H9 (cell line): ENCODE results near the gene ITGA1. TPM values are rescaled to one million over a fixed set of nuclear protein-coding genes. Genes with fewer than 3 reads are reported as not detected.

ENCODE experiments used
- DNase-seq: peaks from one replicate; pipeline ENCODE4 v3.0.0-alpha.2; 2017
- H2AFZ ChIP-seq: one replicate; pipeline ENCODE4 v1.6.1; 2013; ENCODE audit warnings: mild to moderate bottlenecking, low read length, control low read depth, moderate library complexity
- H2AK5ac ChIP-seq: 2 replicates; pipeline ENCODE4 v1.6.1; 2013; ENCODE audit warnings: low read length, control low read depth, mixed read lengths; ENCODE audit not compliant: insufficient read length
- H2BK120ac ChIP-seq: one replicate; pipeline ENCODE4 v1.6.1; 2013; ENCODE audit warnings: low read depth, mild to moderate bottlenecking, low read length, control low read depth, inconsistent platforms; ENCODE audit not compliant: poor library complexity, severe bottlenecking
- H2BK12ac ChIP-seq: 2 replicates; pipeline ENCODE4 v1.6.1; 2013; ENCODE audit warnings: low read length, control low read depth, mixed read lengths, low read depth; ENCODE audit not compliant: insufficient read length
- H2BK15ac ChIP-seq: 2 replicates; pipeline ENCODE4 v1.6.1; 2013; ENCODE audit warnings: low read depth, low read length, control low read depth
- H2BK20ac ChIP-seq: one replicate; pipeline ENCODE4 v1.6.1; 2013; ENCODE audit warnings: low read depth, mild to moderate bottlenecking, low read length, control low read depth, inconsistent platforms; ENCODE audit not compliant: poor library complexity, severe bottlenecking
- H2BK5ac ChIP-seq: 2 replicates; pipeline ENCODE4 v1.6.1; 2013; ENCODE audit warnings: low read length, control low read depth, mixed read lengths; ENCODE audit not compliant: insufficient read length
- H3K14ac ChIP-seq: 2 replicates; pipeline ENCODE4 v1.6.1; 2013; ENCODE audit warnings: low read length, control low read depth; ENCODE audit not compliant: insufficient read depth
- H3K18ac ChIP-seq: 2 replicates; pipeline ENCODE4 v1.6.1; 2013; ENCODE audit warnings: low read depth, mild to moderate bottlenecking, mixed read lengths, low read length, control low read depth; ENCODE audit not compliant: insufficient read length
- H3K23ac ChIP-seq: 2 replicates; pipeline ENCODE4 v1.6.1; 2013; ENCODE audit warnings: low read length, control low read depth, mixed read lengths, low read depth; ENCODE audit not compliant: insufficient read length
- H3K23me2 ChIP-seq: 2 replicates; pipeline ENCODE4 v1.6.1; 2013; ENCODE audit warnings: low read depth, mild to moderate bottlenecking, mixed read lengths, low read length, control low read depth; ENCODE audit not compliant: insufficient read length, poor library complexity, severe bottlenecking
- H3K27ac ChIP-seq: 2 replicates; pipeline ENCODE4 v1.5.1; 2013; ENCODE audit warnings: low read length, control low read depth, mixed read lengths, low read depth; ENCODE audit not compliant: insufficient read length
- H3K27me3 ChIP-seq: 2 replicates; pipeline ENCODE4 v1.6.1; 2013; ENCODE audit warnings: low read length, control low read depth, inconsistent platforms; ENCODE audit not compliant: insufficient read depth
- H3K4ac ChIP-seq: 2 replicates; pipeline ENCODE4 v1.6.1; 2013; ENCODE audit warnings: low read depth, mild to moderate bottlenecking, control low read depth, inconsistent platforms, low read length, moderate library complexity
- H3K4me1 ChIP-seq: 2 replicates; pipeline ENCODE4 v1.6.1; 2013; ENCODE audit warnings: low read length, control low read depth, inconsistent platforms; ENCODE audit not compliant: insufficient read depth
- H3K4me2 ChIP-seq: 2 replicates; pipeline ENCODE4 v1.6.1; 2013; ENCODE audit warnings: low read length, control low read depth, mixed read lengths; ENCODE audit not compliant: insufficient read length, insufficient read depth
- H3K56ac ChIP-seq: 2 replicates; pipeline ENCODE4 v1.6.1; 2013; ENCODE audit warnings: low read depth, mild to moderate bottlenecking, mixed read lengths, low read length, control low read depth; ENCODE audit not compliant: insufficient read length
- H3K79me1 ChIP-seq: 2 replicates; pipeline ENCODE4 v1.6.1; 2013; ENCODE audit warnings: low read depth, mild to moderate bottlenecking, moderate library complexity, low read length, control low read depth, inconsistent platforms; ENCODE audit not compliant: insufficient read depth, poor library complexity, severe bottlenecking
- H3K79me2 ChIP-seq: 2 replicates; pipeline ENCODE4 v1.6.1; 2013; ENCODE audit warnings: low read length, control low read depth, inconsistent platforms; ENCODE audit not compliant: insufficient read depth
- H3K9ac ChIP-seq: 2 replicates; pipeline ENCODE4 v1.6.1; 2013; ENCODE audit warnings: low read length, control low read depth, mixed read lengths; ENCODE audit not compliant: insufficient read length; ENCODE audit errors: extremely low read depth
- H3K9me3 ChIP-seq: one replicate; pipeline ENCODE4 v1.6.1; 2013; ENCODE audit warnings: low read depth, low read length, inconsistent platforms; ENCODE audit not compliant: control insufficient read depth
- H3T11ph ChIP-seq: one replicate; pipeline ENCODE4 v1.6.1; 2013; ENCODE audit warnings: mild to moderate bottlenecking, low read length, control low read depth, inconsistent platforms
- H4K20me1 ChIP-seq: one replicate; pipeline ENCODE4 v1.6.1; 2013; ENCODE audit not compliant: control insufficient read depth, insufficient read length, insufficient read depth
- H4K5ac ChIP-seq: 2 replicates; pipeline ENCODE4 v1.6.1; 2013; ENCODE audit warnings: low read depth, mild to moderate bottlenecking, mixed read lengths, low read length, control low read depth; ENCODE audit not compliant: insufficient read length
- H4K8ac ChIP-seq: replicated peaks from 2 replicates; pipeline ENCODE4 v1.6.1; 2013; ENCODE audit warnings: low read length, control low read depth, mixed read lengths, low read depth; ENCODE audit not compliant: insufficient read length
- H4K91ac ChIP-seq: 2 replicates; pipeline ENCODE4 v1.6.1; 2013; ENCODE audit warnings: low read depth, mild to moderate bottlenecking, moderate library complexity, mixed read lengths, low read length, control low read depth; ENCODE audit not compliant: insufficient read length
- H3K27ac Mint-ChIP-seq, 3 experiments: 2 replicates in 2 of 3; 3 replicates in 1 of 3; pipeline ENCODE4 v1.8.0; 2020 to 2021; ENCODE audit warnings: mixed read lengths in 3 of 3, mild to moderate bottlenecking in 1 of 3, moderate library complexity in 1 of 3
- H3K27me3 Mint-ChIP-seq: 2 replicates; pipeline ENCODE4 v1.8.0; 2021; ENCODE audit warnings: low read depth, mild to moderate bottlenecking, moderate library complexity, mixed read lengths
- H3K36me3 Mint-ChIP-seq, 3 experiments: 2 replicates in 2 of 3; 3 replicates in 1 of 3; pipeline ENCODE4 v1.8.0; 2020 to 2021; ENCODE audit warnings: low read depth in 3 of 3, mixed read lengths in 3 of 3; ENCODE audit not compliant: insufficient read depth in 1 of 3
- H3K4me1 Mint-ChIP-seq, 2 experiments: 2 replicates each; pipeline ENCODE4 v1.8.0; 2020; ENCODE audit warnings: mixed read lengths in 2 of 2
- H3K4me3 Mint-ChIP-seq, 2 experiments: 2 replicates in 1 of 2; 3 replicates in 1 of 2; pipeline ENCODE4 v1.8.0; 2020 to 2021; ENCODE audit warnings: mild to moderate bottlenecking in 2 of 2, mixed read lengths in 2 of 2, moderate library complexity in 1 of 2
- H3K9me3 Mint-ChIP-seq, 2 experiments: 2 replicates in 1 of 2; 3 replicates in 1 of 2; pipeline ENCODE4 v1.8.0; 2020; ENCODE audit warnings: mild to moderate bottlenecking in 2 of 2, mixed read lengths in 2 of 2, moderate library complexity in 1 of 2
- CTCF ChIP-seq: fragments of 200-600 bp; sonication (generic); conservative IDR thresholded peaks from 3 replicates; pipeline ENCODE4 v1.8.0; 2021; ENCODE audit warnings: antibody characterized with exemption, mild to moderate bottlenecking
- WGBS: extraction: QIAGEN DNeasy Blood & Tissue Kit; methylation state at CpG from one replicate; pipeline ENCODE4 v1.1.7; 2013; ENCODE audit warnings: missing lambda C conversion rate, low lambda C conversion rate, mixed read lengths; ENCODE audit not compliant: insufficient read length; ENCODE audit errors: extremely low coverage; 5-methylcytosine and 5-hydroxymethylcytosine counted together
- total RNA-seq: library from RNA; stranded (reverse); gene quantifications from 2 replicates; pipeline ENCODE4 v1.2.1, GENCODE V29; 2021

The ITGA1 gene
- total RNA-seq, 1 experiment from 2014 or later: 3.9 TPM

GRCh38 chr5:52776116-52776515 lies 11.6 kb upstream of the ITGA1 start:
- no peak overlapping the region for H2BK15ac ChIP-seq
- H3K27me3 ChIP-seq: no peaks in the 10 kb centered on the region
- H3K27me3 Mint-ChIP-seq: no peaks in the 10 kb centered on the region
- H3T11ph ChIP-seq: no peak overlapping the region
- H3K4me1 ChIP-seq: no peaks in the 10 kb centered on the region
- H3K36me3 Mint-ChIP-seq: no peaks in the 10 kb centered on the region; a peak in 1 of 7 replicates
- H2AFZ ChIP-seq: no peak overlapping the region
- no peak overlapping the region for H3K27ac ChIP-seq
- H4K20me1 ChIP-seq: no peaks in the 10 kb centered on the region
- H3K9ac ChIP-seq: no peak overlapping the region
- 0 out of 7 replicates have a peak overlapping the region, but pooled peaks of 1 of the 3 experiments have one; percentile 10 for H3K27ac Mint-ChIP-seq
- no peaks in the 10 kb centered on the region for H3K79me1 ChIP-seq
- no peak overlapping the region for H2BK120ac ChIP-seq
- H2BK20ac ChIP-seq: no peak overlapping the region
- H3K4me2 ChIP-seq: no peak overlapping the region
- no peak overlapping the region for H4K8ac ChIP-seq
- no peak overlapping the region for H3K23ac ChIP-seq
- H3K9me3 Mint-ChIP-seq: no peaks in the 10 kb centered on the region
- no peak overlapping the region for H3K4ac ChIP-seq
- no peak overlapping the region for H4K91ac ChIP-seq
- WGBS: no CpG with 5 or more reads among the region's 2 CpGs
- no peak for DNase-seq
- TF ChIP-seq CTCF: no peak
- no peak overlapping the region for H3K56ac ChIP-seq
- no peak overlapping the region for H3K14ac ChIP-seq
- H3K9me3 ChIP-seq: no peaks in the 10 kb centered on the region
- H2BK12ac ChIP-seq: no peak overlapping the region
- H3K4me1 Mint-ChIP-seq: peaks cover 16 to 17% of the 10 kb centered on the region in 2 experiments
- no peaks in the 10 kb centered on the region for H3K79me2 ChIP-seq
- H3K18ac ChIP-seq: no peak overlapping the region
- no peak overlapping the region for H2AK5ac ChIP-seq
- no peak overlapping the region for H2BK5ac ChIP-seq
- H3K4me3 Mint-ChIP-seq: no peak overlapping the region
- H3K23me2 ChIP-seq: no peaks in the 10 kb centered on the region
- no peak overlapping the region for H4K5ac ChIP-seq
